Thymus (tissue), 14 donors: ENCODE results near the gene OR14I1. TPM values are rescaled to one million over a fixed set of nuclear protein-coding genes. Genes with fewer than 3 reads are reported as not detected.

Experiments used
- DNase-seq, 9 donors: peaks; one replicate each; pipeline ENCODE4 v3.0.0-alpha.2; 2013; ENCODE audit warnings: low spot score in 9 of 9, low read depth in 6 of 9, missing footprints in 1 of 9
- H3K27ac ChIP-seq, 2 donors: one replicate each; pipeline ENCODE4 v1.5.1; 2013; ENCODE audit warnings: control low read depth in 1 of 2, low read depth in 1 of 2, low read length in 1 of 2, mild to moderate bottlenecking in 1 of 2, moderate library complexity in 1 of 2
- H3K27me3 ChIP-seq, 2 donors: one replicate each; pipeline ENCODE4 v1.5.1; 2013; ENCODE audit warnings: low read length in 1 of 2; ENCODE audit not compliant: control insufficient read depth in 2 of 2, insufficient read depth in 1 of 2
- H3K36me3 ChIP-seq, 2 donors: one replicate each; pipeline ENCODE4 v1.5.1; 2013; ENCODE audit warnings: low read length in 1 of 2, mild to moderate bottlenecking in 1 of 2, moderate library complexity in 1 of 2; ENCODE audit not compliant: control insufficient read depth in 2 of 2, insufficient read depth in 2 of 2
- H3K4me1 ChIP-seq, 2 donors: one replicate each; pipeline ENCODE4 v1.5.1; 2013; ENCODE audit warnings: low read length in 2 of 2; ENCODE audit not compliant: control insufficient read depth in 2 of 2, insufficient read depth in 2 of 2
- H3K4me3 ChIP-seq, 2 donors: one replicate each; pipeline ENCODE4 v1.5.1; 2013; ENCODE audit warnings: low read length in 2 of 2, control low read depth in 1 of 2, mild to moderate bottlenecking in 1 of 2
- H3K9me3 ChIP-seq, 2 donors: one replicate each; pipeline ENCODE4 v1.5.1; 2013; ENCODE audit warnings: low read length in 1 of 2, mild to moderate bottlenecking in 1 of 2; ENCODE audit not compliant: control insufficient read depth in 2 of 2, insufficient read depth in 1 of 2
- WGBS: extraction: QIAGEN DNeasy Blood & Tissue Kit; methylation state at CpG from one replicate; pipeline ENCODE4 v1.1.7; 2013; 5-methylcytosine and 5-hydroxymethylcytosine counted together
- long read RNA-seq, 10 donors: transcript quantifications; one replicate each; lab custom pipeline, GENCODE V29; 2026
- polyA plus RNA-seq: library from polyadenylated mRNA; stranded (reverse); fragments of 200-250 nt; gene quantifications from one replicate; pipeline ENCODE4 v1.2.3, GENCODE V29; 2013
- total RNA-seq: library from RNA; stranded (reverse); fragments of 120-200 nt; gene quantifications from one replicate; pipeline ENCODE4 v1.2.4, GENCODE V29; 2013
- donor health status: healthy.

Gene OR14I1
- total RNA-seq, result not detected
- polyA plus RNA-seq, result not detected
- long read RNA-seq, donor 1, result 0 reads
- long read RNA-seq, donor 2, result 0 reads
- long read RNA-seq, donor 3, result 0 reads
- long read RNA-seq, donor 4, result 0 reads
- long read RNA-seq, donor 5, result 0 reads
- long read RNA-seq, donor 6, result 0 reads
- long read RNA-seq, donor 7, result 0 reads
- long read RNA-seq, donor 8, result 0 reads
- long read RNA-seq, donor 9, result 0 reads
- long read RNA-seq, donor 10, result 0 reads

- WGBS, result 95% methylated on average over 1 of the region's 1 CpG
- Histone ChIP-seq H3K4me1 (no peaks in the 10 kb centered on the region), H3K36me3 (no peaks in the 10 kb centered on the region), H3K4me3 (no peak within 1 kb of the TSS), H3K9me3 (no peaks in the 10 kb centered on the region), H3K27ac (no peak within 1 kb of the TSS), H3K27me3 (no peaks in the 10 kb centered on the region)
- DNase-seq, result no peak
Measured at GRCh38 chr1:248702714-248703113, at the start of gene OR14I1. Gene OR14I1, minus strand, starts transcription at chr1:248702766.

- 95% methylated on average over 4 of the region's 4 CpGs for WGBS
- Histone ChIP-seq H3K36me3 (no peaks in the 10 kb centered on the region), H3K4me1 (no peaks in the 10 kb centered on the region), H3K9me3 (peaks cover 2 to 33% of the 10 kb centered on the region in 2 donors), H3K4me3 (no peak overlapping the region), H3K27ac (no peak overlapping the region), H3K27me3 (no peaks in the 10 kb centered on the region)
- DNase-seq, result no peak
Measured at GRCh38 chr1:248751635-248752034, 49.1 kb upstream of the OR14I1 start.

GRCh38 chr1:248751142-248751541, 48.6 kb upstream of the OR14I1 start:
- DNase-seq, result no peak
- peaks cover 2 to 31% of the 10 kb centered on the region in 2 donors for H3K9me3 ChIP-seq
- 55% methylated on average over 5 of the region's 5 CpGs for WGBS
- no peaks in the 10 kb centered on the region for H3K36me3 ChIP-seq
- no peaks in the 10 kb centered on the region for H3K4me1 ChIP-seq
- no peak overlapping the region for H3K27ac ChIP-seq
- no peak overlapping the region for H3K4me3 ChIP-seq
- no peaks in the 10 kb centered on the region for H3K27me3 ChIP-seq

- no peaks in the 10 kb centered on the region for H3K27me3 ChIP-seq
- H3K27ac ChIP-seq, result no peak overlapping the region
- 98% methylated on average over 2 of the region's 2 CpGs for WGBS
- peaks cover 2 to 28% of the 10 kb centered on the region in 2 donors for H3K9me3 ChIP-seq
- no peak for DNase-seq
- no peak overlapping the region for H3K4me3 ChIP-seq
- H3K4me1 ChIP-seq, result no peaks in the 10 kb centered on the region
- no peaks in the 10 kb centered on the region for H3K36me3 ChIP-seq
Measured at GRCh38 chr1:248750496-248750895, 47.9 kb upstream of the OR14I1 start.

GRCh38 chr1:248748211-248748610, 45.6 kb upstream of the OR14I1 start:
- Histone ChIP-seq H3K9me3 (peaks cover 0 to 6% of the 10 kb centered on the region in 2 donors), H3K27me3 (no peaks in the 10 kb centered on the region), H3K27ac (no peak overlapping the region), H3K4me1 (no peaks in the 10 kb centered on the region), H3K36me3 (no peaks in the 10 kb centered on the region), H3K4me3 (no peak overlapping the region)
- 98% methylated on average over 9 of the region's 10 CpGs for WGBS
- no peak for DNase-seq

GRCh38 chr1:248740876-248741275, 38.3 kb upstream of the OR14I1 start:
- no peak overlapping the region for H3K27ac ChIP-seq
- DNase-seq, result no peak

GRCh38 chr1:248739572-248740205, 37.1 kb upstream of the OR14I1 start:
- H3K27me3 ChIP-seq, result no peaks in the 10 kb centered on the region
- no peaks in the 10 kb centered on the region for H3K36me3 ChIP-seq
- no peaks in the 10 kb centered on the region for H3K4me1 ChIP-seq
- 88% methylated on average over 16 of the region's 16 CpGs for WGBS
- no peak overlapping the region for H3K27ac ChIP-seq
- H3K9me3 ChIP-seq, result peaks cover 0 to 9% of the 10 kb centered on the region in 2 donors
- no peak overlapping the region for H3K4me3 ChIP-seq
- DNase-seq, result no peak

More at GRCh38 chr1:248740876-248741275, 38.3 kb upstream of the OR14I1 start:
- Histone ChIP-seq H3K27me3 (no peaks in the 10 kb centered on the region), H3K4me3 (no peak overlapping the region), H3K4me1 (no peaks in the 10 kb centered on the region), H3K9me3 (peaks cover 0 to 9% of the 10 kb centered on the region in 2 donors), H3K36me3 (no peaks in the 10 kb centered on the region)
- WGBS, result 98% methylated on average over 7 of the region's 7 CpGs

GRCh38 chr1:248737457-248737856, 34.9 kb upstream of the OR14I1 start:
- H3K9me3 ChIP-seq, result peaks cover 0 to 12% of the 10 kb centered on the region in 2 donors
- no peak for DNase-seq
- WGBS, result 87% methylated on average over 6 of the region's 6 CpGs

GRCh38 chr1:248736977-248737376, 34.4 kb upstream of the OR14I1 start:
- no peak overlapping the region for H3K4me3 ChIP-seq
- H3K36me3 ChIP-seq, result no peaks in the 10 kb centered on the region
- H3K9me3 ChIP-seq, result peaks cover 0 to 12% of the 10 kb centered on the region in 2 donors
- no peak overlapping the region for H3K27ac ChIP-seq
- 89% methylated on average over 4 of the region's 4 CpGs for WGBS
- no peaks in the 10 kb centered on the region for H3K4me1 ChIP-seq
- no peak for DNase-seq
- H3K27me3 ChIP-seq, result no peaks in the 10 kb centered on the region

More at GRCh38 chr1:248737457-248737856, 34.9 kb upstream of the OR14I1 start:
- H3K27me3 ChIP-seq, result no peaks in the 10 kb centered on the region
- no peak overlapping the region for H3K27ac ChIP-seq
- no peaks in the 10 kb centered on the region for H3K4me1 ChIP-seq
- H3K4me3 ChIP-seq, result no peak overlapping the region
- H3K36me3 ChIP-seq, result no peaks in the 10 kb centered on the region
